ENCODE measurements around the gene NBL1. TPM values are rescaled to one million over a fixed set of nuclear protein-coding genes. Genes with fewer than 3 reads are reported as not detected.

The NBL1 gene
- total RNA-seq, 1 donor from 2014 or later = 2.4 TPM

- Histone ChIP-seq H3K9ac (no peak overlapping the region), H3F3A (ENCODE audit: low read depth) (peaks cover 8% of the 10 kb centered on the region), H3K4me2 (no peak overlapping the region), H4K20me1 (ENCODE audit: low read depth) (peaks cover 2% of the 10 kb centered on the region), H3K36me3 (no peaks in the 10 kb centered on the region), H3K9me3 (ENCODE audit: low read depth) (no peaks in the 10 kb centered on the region), H3K79me2 (ENCODE audit: low read depth) (no peaks in the 10 kb centered on the region), H3K4me1 (no peaks in the 10 kb centered on the region), H3K27ac (no peak overlapping the region), H3K4me3 (no peak overlapping the region), H3K27me3 (no peaks in the 10 kb centered on the region), H2AFZ (replicated peaks) (no peak overlapping the region)
- Mint-ChIP-seq H3K27me3 (ENCODE audit: insufficient read depth, low read depth) (peaks cover 8% of the 10 kb centered on the region), H3K36me3 (no peaks in the 10 kb centered on the region), H3K27ac (no peak overlapping the region), H3K4me1 (peaks cover 3% of the 10 kb centered on the region), H3K4me3 (no peak overlapping the region), H3K9me3 (no peaks in the 10 kb centered on the region)
- TF ChIP-seq CTCF (IDR thresholded peaks at IDR 0.05) (no peak), EZH2 (IDR thresholded peaks at IDR 0.05) (no peak), EZH2phosphoT487 (IDR thresholded peaks at IDR 0.05) (no peak)
- DNase-seq (ENCODE audit: low spot score) = no peak
These were observed 38.8 kb downstream of the NBL1 start for GRCh38 chr1:19682901-19683300.

- H3K4me3 Mint-ChIP-seq = no peak overlapping the region
- no peak overlapping the region for H3K9ac ChIP-seq
- peaks cover 3% of the 10 kb centered on the region for H3K4me1 Mint-ChIP-seq
These were observed 39.2 kb downstream of the NBL1 start for GRCh38 chr1:19683351-19683750.

GRCh38 chr1:19684677-19685076 is 40.6 kb downstream of the NBL1 start:
- DNase-seq (ENCODE audit: low spot score) = no peak
- Histone ChIP-seq H3K9me3 (ENCODE audit: low read depth) (no peaks in the 10 kb centered on the region), H3F3A (ENCODE audit: low read depth) (peaks cover 25% of the 10 kb centered on the region), H3K4me3 (no peak overlapping the region), H4K20me1 (ENCODE audit: low read depth) (peaks cover 2% of the 10 kb centered on the region), H3K36me3 (no peaks in the 10 kb centered on the region), H3K4me1 (peaks cover 6% of the 10 kb centered on the region), H2AFZ (replicated peaks) (no peak overlapping the region), H3K27ac (no peak overlapping the region), H3K9ac (no peak overlapping the region), H3K79me2 (ENCODE audit: low read depth) (no peaks in the 10 kb centered on the region), H3K4me2 (no peak overlapping the region), H3K27me3 (no peaks in the 10 kb centered on the region)
- no peak for TF ChIP-seq CTCF (IDR thresholded peaks at IDR 0.05)
- Mint-ChIP-seq H3K27me3 (ENCODE audit: insufficient read depth, low read depth) (peaks cover 10% of the 10 kb centered on the region), H3K36me3 (no peaks in the 10 kb centered on the region), H3K4me1 (peaks cover 3% of the 10 kb centered on the region), H3K27ac (no peak overlapping the region), H3K9me3 (no peaks in the 10 kb centered on the region), H3K4me3 (no peak overlapping the region)

More at GRCh38 chr1:19683351-19683750, 39.2 kb downstream of the NBL1 start:
- no peaks in the 10 kb centered on the region for H3K36me3 ChIP-seq
- no peaks in the 10 kb centered on the region for H3K9me3 ChIP-seq (ENCODE audit: low read depth)
- Mint-ChIP-seq H3K36me3 (no peaks in the 10 kb centered on the region), H3K27ac (no peak overlapping the region), H3K9me3 (no peaks in the 10 kb centered on the region), H3K27me3 (ENCODE audit: insufficient read depth, low read depth) (peaks cover 10% of the 10 kb centered on the region)
- H3F3A ChIP-seq (ENCODE audit: low read depth) = peaks cover 11% of the 10 kb centered on the region
- DNase-seq (ENCODE audit: low spot score) = no peak
- H3K4me2 ChIP-seq = no peak overlapping the region
- H3K27me3 ChIP-seq = no peaks in the 10 kb centered on the region
- no peaks in the 10 kb centered on the region for H3K4me1 ChIP-seq
- H3K79me2 ChIP-seq (ENCODE audit: low read depth) = no peaks in the 10 kb centered on the region
- peaks cover 2% of the 10 kb centered on the region for H4K20me1 ChIP-seq (ENCODE audit: low read depth)
- H3K27ac ChIP-seq = no peak overlapping the region
- TF ChIP-seq CTCF (IDR thresholded peaks at IDR 0.05) = no peak
- TF ChIP-seq EZH2phosphoT487 (IDR thresholded peaks at IDR 0.05) = no peak
- TF ChIP-seq EZH2 (IDR thresholded peaks at IDR 0.05) = no peak
- H2AFZ ChIP-seq (replicated peaks) = no peak overlapping the region
- no peak overlapping the region for H3K4me3 ChIP-seq
